ENCODE results near the gene ZNF185. TPM values are rescaled to one million over a fixed set of nuclear protein-coding genes. Genes with fewer than 3 reads are reported as not detected.
A peak's percentile ranks its signal among the peaks of the same experiment; 100 is the strongest.

Gene ZNF185
- total RNA-seq, 1 experiment from 2014 or later = 0.62 TPM

GRCh38 chrX:152917656-152918579 is 20.1 kb downstream of the ZNF185 start:
- no peak for DNase-seq (ENCODE audit: low spot score)

- no peak for DNase-seq (ENCODE audit: low spot score)
Observed at GRCh38 chrX:152918707-152919106, 20.8 kb downstream of the ZNF185 start.

DNA sequence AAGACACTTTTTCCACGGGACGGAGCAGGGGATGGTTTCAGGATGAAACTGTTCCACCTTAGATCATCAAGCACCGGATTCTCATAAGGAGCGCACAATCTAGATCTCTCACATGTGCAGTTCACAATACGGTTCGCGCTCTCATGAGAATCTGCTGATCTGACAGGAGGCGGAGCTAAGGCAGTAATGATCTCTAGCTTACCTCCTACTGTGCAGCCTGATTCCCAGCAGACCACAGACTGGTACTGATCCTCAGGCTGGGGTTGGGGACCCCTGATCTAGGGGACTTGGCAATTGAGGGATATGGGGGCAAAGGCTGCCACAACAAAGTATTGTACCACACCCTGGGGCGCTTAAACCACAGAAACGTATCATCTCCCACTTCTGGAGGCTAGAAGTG is 25.7 kb downstream of the ZNF185 start:
- no peak for DNase-seq (ENCODE audit: low spot score)

GRCh38 chrX:152925835-152926234 is 28.0 kb downstream of the ZNF185 start:
- DNase-seq (ENCODE audit: low spot score) = no peak

DNA sequence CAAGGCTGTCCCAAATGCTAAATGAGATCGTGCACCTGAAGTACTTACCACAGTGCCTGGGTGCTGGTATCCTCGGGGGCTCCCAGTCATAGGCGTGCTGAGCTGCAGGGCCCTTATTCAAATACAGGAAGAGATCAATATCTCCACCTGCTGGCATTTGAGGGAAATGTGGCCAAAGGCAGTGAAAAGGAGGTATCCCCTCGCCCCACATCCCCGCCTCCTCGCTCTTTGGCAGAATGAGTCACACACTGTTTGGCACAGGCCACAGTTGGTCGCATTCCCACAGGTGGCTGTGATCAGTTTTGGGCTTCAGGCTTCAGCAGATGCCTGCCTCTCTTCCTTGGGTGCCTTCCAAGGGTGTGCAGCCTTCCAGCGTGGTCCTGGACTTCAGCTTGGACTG is 28.4 kb downstream of the ZNF185 start:
- DNase-seq (ENCODE audit: low spot score) = peak; percentile 85

GRCh38 chrX:152926923-152927322 is 29.1 kb downstream of the ZNF185 start:
- no peak for DNase-seq (ENCODE audit: low spot score)

- DNase-seq (ENCODE audit: low spot score) = no peak
Observed at GRCh38 chrX:152927858-152928760, 30.2 kb downstream of the ZNF185 start.

GRCh38 chrX:152928761-152929400 is 31.0 kb downstream of the ZNF185 start:
- no peak for DNase-seq (ENCODE audit: low spot score)

DNA sequence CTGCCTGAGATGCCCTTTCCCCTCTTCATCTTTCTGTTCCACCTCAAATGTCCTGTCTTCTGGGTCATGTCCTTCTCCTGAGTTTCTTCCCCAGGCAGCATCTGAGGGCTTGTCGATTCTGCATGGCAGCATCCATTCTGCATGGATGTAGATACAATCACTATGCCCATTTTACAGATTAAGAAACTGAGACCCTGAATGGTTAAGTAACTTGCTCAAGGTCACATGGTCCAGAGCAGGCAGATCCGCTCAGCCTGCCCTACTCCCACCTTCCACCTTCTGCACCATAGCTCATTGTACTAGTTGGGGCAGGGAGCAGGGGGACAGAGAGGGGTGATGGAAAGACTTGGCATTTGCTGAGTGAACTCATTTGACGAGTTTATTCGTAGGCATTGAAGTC is 32.0 kb downstream of the ZNF185 start:
- no peak for DNase-seq (ENCODE audit: low spot score)

DNA sequence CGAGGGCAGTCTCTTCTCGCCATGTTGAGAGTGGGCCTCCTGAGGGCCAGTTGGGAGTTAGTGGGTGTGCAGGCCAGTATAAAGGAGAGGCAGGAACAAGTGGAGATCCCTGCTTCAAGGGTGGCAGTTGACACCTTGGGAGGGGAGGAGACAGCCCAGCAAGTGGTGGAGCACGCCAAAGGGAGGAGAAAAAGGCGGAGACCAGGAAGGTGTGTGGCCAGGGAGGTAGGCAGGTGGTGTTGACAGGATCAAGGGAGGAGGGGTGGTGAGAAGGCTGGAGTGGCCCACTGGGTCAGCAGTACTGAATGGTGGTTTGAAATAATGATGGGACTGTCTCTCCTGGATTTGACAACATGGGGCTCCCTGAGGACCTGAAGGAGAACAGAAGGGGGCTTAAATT is 32.6 kb downstream of the ZNF185 start:
- DNase-seq (ENCODE audit: low spot score) = no peak

DNA sequence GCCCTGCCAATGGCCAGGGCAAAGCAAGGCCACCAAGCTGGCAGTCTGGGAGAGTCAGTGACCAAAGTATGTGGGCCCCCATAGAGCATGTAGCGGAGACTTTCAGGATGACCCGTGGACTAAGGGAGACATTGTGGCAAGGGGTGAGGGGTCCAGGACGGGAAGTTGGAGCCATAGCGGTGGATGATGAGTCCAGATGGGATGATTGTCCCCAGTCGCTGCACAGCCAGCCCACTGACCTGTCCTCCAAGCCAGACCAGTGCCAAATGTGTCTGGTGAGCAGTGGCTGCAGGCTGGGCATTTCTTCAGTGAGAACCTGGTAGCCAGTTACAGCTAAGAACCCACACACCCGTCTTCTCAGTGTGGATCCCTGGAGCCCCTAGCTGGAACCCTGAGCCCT is 34.3 kb downstream of the ZNF185 start:
- DNase-seq (ENCODE audit: low spot score) = no peak

DNA sequence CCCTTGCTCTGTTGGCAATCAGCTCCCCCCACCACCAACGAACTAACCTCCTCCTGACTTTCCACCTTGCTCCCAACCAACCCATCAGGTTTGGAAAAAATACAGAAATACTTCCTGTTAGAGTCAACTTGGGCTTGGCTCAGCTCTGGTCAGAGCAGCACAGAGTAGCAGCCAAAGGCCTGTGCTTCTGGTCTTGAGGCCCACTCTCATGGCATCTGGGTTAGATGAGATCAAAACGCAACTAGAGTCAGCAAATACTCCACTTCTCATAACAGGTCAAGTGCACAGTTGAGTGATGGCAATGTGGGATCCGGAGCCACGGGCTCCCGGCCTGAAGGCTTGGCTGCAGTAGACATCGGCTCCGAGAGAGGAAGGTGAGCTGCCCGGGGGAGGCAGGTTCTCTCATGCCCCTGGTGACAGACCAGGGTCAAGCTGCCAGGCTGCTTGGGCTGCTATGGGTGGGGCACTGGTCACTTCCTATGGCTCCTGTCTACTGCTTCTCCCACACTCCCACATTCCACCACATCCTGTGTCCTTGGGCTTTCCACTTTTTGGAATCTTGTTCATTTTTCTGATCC is 34.8 kb downstream of the ZNF185 start:
- no peak for DNase-seq (ENCODE audit: low spot score)

DNA sequence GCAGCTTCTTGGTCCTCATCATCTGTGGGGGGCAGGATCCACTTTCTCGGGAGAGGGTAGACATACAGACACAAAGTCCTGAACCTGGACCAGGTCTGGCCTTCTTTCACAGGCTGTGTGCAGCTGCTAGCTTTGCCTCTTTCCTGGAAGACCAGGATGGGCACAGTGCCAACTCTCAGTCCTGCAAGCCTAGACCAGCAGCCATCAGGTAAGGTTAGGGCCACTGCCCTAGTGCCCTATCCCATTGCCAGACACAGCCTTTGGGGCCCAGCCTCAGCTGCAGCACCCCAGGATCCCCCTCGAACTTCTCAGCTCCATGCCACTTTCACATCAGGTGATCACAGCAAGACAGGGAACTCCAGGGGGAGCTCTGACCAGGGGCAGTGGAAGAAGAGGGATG is 38.4 kb downstream of the ZNF185 start:
- DNase-seq (ENCODE audit: low spot score) = no peak

GRCh38 chrX:152937236-152937635 is 39.4 kb downstream of the ZNF185 start:
- no peak for DNase-seq (ENCODE audit: low spot score)

GRCh38 chrX:152941328-152942076 is 43.6 kb downstream of the ZNF185 start:
- peak; percentile 89 for DNase-seq (ENCODE audit: low spot score)

DNA sequence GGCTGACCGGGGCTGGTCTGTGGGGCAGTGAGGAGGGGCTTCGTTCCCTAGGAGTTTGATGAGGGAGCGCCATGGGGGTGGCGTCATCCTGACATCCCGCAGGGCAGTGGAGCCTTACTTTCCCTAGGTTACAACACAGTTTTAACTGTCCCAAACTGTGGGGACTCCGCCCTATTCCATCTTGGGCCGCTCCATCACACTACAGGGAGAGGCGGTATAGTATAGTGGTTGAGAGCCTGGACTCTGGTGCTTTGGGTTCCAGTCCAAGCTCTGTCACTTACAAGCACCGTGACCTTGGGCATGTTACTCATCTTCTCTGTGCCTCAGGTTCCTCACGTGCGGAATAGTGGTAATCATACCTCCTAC is 44.2 kb downstream of the ZNF185 start:
- DNase-seq (ENCODE audit: low spot score) = no peak

GRCh38 chrX:152943826-152944225 is 46.0 kb downstream of the ZNF185 start:
- DNase-seq (ENCODE audit: low spot score) = no peak

DNA sequence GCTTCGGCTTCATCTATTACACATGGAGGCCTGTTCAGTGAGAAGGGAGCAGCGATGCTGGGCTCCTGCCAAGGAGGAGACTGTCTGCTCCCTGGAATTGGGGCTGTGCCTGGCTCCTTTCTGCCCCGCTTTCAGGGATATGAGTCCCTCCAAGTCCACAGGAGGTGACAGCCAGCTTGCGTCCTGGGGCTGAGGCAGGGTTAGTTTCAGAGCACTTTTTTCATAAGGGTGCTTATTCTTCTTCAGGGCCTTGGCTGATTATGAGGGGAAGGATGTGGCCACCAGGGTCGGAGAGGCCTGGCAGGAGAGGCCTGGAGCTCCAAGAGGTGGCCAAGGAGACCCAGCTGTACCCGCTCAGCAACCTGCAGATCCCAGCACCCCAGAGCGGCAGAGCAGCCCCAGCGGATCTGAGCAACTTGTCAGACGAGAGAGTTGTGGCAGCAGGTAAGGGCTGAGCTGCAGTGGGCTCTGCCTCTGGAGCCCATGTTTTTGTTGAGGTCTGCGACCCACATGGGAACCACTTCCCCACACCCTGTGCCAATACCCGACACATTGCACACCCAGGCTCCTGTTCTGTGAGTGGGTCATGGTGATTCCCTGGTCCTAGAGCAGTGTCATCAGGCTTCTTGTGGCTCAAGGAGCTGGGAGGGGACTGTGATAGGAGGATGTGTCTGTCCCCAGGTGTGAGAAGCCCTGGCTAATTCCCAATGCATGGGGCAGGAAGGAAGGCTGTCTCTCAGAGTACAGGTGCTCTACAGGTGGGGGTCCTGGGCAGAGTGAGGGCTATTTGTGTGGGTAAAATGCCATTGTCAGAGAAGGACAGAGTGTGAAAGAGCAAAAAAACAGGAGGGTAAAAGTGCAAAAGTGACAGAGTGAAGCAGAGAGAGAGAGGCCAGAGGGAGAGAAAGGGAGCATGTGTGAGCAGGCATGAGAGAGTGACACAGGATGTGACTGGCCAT is 47.4 kb downstream of the ZNF185 start:
- DNase-seq (ENCODE audit: low spot score) = no peak

GRCh38 chrX:152946681-152947080 is 48.8 kb downstream of the ZNF185 start:
- DNase-seq (ENCODE audit: low spot score) = no peak

All from H4 (cell line).